ENCODE measurements around the gene COL19A1.

Gene COL19A1

DNA sequence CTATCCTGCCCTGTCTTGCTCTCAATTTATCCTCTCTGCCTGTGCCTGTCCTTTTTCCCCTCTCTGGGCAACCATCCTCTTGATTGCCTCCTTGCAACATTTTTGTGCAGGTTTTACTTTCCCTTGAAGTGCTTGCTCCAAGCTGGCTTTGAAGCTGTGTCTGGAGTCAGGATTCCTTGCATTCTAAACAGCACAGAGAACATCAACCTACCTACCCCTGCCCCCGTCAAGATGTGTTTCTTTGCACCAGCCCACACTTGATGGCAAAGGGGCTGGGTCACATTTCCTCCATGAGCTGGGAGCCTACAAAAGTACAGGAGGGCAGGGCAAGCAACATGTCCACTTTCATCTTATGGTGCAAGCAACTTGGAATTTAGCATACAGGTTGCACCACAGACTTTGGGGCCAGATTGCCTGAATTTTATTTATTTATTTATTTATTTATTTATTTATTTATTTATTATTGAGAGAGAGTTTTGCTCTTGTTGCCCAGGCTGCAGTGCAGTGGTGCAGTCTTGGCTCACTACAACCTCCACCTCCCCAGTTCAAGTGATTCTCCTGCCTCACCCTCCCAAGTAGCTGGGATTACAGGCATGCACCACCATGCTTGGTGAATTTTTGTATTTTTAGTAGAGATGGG, 206.3 kb downstream of the COL19A1 start:
- no peak for DNase-seq

DNA sequence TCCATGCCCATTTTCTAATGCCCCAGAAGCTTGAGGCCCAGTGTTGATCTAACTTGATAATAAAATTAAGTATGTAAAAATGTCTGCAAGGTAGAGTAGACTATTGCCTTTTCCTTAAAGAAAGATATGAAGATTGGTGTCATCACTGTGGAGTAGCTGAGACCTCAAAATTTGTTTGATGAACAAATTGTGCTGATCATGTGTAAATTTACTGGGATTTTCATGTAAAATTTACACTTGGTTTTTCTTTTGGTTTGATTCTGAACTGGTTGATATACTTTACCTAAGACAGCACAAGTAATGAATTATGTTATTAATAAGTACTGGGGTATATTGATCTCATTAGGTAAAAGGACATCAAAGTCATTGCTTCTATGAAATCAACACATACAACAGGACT, 207.3 kb downstream of the COL19A1 start:
- no peak for DNase-seq

DNA sequence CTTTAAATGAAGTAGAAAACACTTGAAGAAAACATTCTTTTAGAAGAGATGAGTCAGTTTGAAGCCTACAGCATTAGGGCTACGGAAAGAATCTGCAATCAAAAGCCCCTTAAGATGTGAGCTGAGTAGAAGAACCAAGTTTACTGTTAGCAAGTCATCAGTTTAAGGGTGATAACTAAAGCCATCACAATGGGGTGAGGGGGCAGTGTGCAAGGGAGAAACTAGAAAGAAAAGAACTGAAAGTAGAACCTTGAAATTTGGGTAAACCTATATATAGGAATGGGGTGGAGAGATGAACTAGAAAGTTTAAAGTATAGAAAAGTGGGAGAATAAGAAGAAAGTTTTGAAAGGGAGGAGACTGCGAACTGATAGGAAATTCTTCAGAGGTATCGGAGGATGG, 212.9 kb downstream of the COL19A1 start:
- DNase-seq: no peak

DNA sequence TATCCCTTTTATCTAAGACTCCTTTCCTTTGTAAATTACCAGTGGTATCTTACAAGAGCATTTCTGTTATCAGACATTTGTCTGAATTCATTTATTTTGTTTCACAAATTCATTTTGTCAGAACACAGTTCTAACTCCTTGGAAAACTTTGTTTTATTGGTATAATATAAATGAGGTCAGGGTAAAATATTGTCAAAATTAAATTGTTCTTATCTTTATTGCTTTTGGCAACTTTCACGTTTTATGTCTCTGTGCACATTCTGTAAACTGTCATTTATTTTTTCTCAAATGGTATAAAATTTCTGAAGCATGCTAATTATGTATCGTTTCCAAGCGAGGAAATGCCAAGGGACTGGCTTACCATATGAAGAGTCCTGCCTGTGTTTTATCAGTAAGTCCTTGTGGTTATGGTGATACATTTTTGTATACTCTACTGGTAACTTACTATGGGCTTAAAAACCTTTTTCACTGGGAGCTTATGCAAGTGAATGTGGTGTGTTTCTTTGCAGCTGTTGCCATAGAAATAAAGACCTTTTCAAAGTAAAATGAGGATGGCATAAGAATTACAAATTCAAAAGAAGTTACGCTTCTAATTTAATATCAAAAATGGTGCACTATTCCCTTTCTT, 214.2 kb downstream of the COL19A1 start:
- no peak for DNase-seq

DNA sequence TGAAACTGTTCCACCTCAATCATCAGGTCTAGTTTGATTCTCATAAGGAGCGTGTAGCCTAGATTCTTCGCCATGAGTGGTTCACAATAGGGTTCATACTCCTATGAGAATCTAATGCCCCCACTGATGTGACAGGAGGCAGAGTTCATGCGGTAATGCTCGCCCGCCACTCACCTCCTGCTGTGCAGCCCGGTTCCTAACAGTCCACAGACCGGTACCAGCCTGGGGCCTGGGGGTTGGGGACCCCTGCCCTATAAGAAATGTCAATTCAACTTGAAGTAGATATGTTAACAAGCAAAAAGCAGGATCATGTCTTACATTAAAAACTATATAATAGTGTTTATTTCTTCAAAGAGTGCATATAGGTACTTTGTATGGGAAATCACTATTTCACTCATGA, 216.5 kb downstream of the COL19A1 start:
- no peak for DNase-seq

DNA sequence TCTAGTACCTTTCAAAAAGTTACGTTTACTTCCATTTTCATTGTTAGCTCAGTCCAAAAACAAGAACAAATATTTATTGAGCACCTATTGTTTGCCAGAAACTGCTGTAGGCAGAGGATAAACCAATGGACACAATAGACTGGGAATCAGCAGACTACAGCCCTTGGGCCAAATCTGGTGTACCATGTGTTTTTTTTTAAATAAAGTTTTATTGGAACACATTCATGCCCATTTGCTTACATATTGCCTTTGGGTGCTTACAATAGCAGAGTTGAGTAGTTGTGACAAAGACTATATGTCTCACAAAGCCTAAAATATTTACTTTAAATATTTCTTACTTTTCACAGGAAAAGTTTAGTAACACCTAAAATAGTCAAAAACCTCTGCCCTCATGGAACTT, 220.4 kb downstream of the COL19A1 start:
- no peak for DNase-seq

DNA sequence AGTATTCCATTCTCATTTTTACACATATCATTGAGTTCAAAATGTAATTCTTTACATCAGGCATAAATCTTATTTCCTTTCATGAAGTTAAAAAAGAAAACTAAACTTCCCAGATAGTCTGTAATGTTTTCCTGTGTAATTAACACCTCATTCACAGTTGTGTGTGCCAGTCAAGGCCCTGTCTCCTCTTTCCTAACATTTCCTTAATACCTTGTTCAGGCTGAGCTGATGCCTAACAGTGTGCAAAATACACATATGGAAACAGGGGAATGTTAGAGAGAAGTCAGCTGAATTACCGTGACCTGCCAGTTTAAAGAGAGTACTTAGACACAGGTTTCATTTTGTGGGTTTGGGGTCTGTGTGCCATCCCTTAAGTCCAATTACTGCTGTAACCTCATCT, 227.8 kb downstream of the COL19A1 start:
- DNase-seq: no peak

DNA sequence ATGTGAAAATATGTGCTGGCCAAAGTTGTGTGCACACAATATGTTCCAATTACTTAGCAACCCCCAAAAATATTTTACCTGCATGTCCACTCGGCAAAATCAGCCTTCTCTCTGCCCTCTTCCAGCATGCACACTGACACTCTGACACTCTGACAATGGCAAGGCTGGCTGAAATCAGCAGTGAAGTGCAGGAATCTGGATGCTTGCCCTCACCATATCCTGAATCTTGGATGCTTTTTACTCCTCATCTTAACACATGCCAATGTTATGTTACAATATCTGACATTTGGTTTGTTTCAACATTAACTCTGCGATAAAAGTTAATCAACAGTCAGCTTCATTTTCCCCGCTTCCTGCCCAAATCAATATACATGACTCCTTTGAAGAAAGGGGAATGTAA, 233.4 kb downstream of the COL19A1 start:
- no peak for DNase-seq

DNA sequence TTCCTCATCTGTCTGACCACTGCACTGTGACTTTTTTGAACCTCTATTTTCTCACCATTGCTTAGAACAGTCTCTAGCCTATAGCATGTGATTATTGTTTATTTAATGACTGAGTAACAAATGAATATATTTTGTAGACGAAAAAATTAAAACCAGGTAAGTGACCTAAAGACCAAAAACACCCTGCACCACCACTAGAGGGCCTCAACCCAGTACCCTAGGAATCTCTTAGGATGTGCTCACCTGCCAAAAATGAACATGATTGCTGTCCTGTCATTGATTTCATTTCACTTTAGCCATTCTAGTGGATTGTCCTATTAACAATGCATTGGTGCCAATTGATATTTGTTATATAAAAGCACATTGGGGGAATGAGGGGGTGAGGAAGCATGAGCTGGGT, 237.4 kb downstream of the COL19A1 start:
- DNase-seq: peak; percentile 8

DNA sequence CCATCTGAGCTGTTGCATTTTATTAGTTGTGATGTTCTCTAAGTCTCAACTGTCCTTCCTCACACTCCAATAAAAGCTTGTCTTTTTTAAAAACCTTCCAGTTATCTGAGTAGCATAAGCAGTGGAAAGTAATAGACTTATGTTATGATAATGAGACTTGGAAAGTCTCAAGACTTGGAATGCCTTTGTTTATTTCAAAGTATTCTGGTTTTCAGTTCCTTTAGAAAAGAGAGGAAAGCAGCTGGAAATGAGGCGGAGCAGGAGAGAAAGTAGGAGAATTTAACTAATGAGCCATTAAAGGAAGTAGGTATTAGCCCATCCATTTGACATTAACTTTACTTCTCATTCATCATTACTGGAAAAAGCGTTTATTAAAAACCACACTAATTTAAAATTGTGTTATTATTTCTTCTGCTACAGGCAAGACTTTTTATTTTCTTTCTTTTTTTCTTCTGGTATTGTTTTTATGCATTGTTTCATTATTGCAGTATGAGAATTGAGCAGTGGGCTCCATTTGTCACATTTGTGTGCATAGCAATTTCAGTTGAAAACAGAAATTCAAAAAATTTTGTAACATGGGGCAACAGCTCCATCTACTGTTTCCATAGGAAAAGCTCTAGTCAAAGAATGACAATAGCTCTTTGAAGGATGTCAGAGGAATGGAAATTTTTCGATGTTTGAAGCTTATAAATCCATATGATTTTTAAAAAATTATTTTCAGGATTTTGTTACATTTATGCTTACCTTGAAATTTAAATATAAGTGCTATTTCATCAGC, 241.7 kb downstream of the COL19A1 start:
- DNase-seq: peak; percentile 55

DNA sequence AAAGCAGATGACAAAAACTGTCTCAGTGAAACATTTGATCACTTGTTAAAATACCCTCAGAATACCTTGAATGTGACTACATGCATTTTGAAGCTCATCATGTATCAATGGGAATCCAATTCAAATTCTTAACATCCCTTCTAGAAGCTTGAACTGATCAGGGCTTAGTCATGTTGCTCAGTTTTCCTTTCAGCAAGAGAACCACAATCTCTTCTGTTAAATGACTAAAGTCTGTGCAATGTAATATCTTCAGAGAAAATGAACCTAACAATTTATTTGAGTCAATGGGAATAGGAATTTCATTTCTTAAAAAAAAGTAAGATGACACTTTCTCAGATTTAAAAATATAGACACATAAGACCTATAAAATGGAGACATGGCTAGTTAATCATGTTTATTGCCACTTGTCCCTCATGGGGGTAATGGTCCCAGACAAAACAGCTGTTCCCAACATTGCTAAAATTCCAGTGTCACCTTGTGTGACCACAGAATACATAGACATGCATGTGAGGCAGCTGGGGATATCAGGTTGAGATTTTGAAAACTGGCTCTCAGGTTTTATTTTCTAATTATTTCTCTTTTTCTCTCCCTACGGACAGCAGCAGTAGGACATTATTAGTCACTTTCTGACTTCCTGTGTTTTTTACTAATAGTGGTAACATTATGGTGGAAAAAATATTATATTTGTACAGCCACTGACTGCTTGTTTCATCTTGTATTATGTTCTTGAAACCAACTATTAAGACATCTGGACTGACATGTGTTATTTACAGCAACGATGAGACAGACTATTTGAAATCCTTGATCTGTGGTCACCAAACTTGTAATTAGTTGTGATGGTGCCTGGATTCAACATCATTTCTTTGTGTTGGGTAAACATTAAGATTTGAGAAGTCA, 244.0 kb downstream of the COL19A1 start:
- DNase-seq: peak; percentile 62

DNA sequence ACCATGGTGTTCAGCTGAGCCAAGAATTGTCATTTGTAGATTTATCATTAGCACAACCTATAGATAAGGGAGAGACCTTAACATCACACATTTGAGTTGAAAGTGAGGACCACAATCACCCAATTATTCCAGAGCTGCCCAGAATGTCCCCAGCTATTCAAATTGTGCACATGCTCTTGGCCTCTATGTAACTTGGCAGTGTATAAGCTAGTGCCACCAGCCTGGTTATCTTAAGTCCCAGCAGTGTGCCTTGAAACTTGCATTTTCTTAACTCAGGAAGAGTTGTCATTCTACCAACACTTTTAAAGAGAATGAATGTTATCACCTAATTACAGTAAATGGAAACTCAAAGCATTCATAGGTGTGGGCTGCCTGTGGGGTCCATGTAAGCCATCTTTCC, 245.4 kb downstream of the COL19A1 start:
- no peak for DNase-seq

DNA sequence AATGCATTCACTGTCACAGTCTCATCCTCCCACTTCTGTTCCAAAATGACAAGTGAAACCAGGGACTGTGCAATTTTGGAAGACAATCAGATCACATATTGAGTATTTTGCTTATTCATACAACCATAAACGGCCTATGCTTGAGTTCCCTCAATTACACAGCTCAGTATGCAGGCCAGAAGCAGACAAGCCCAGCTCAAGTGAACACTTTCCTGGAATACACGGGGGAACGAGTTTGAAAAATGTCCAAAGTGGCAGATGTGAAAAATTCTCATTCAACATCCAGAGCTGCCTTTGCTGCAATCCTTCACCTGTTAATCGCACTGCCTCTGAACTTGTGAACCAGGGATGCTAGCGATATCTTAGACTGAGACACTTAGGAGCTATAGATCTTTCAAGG, 246.4 kb downstream of the COL19A1 start:
- peak; percentile 80 for DNase-seq

DNA sequence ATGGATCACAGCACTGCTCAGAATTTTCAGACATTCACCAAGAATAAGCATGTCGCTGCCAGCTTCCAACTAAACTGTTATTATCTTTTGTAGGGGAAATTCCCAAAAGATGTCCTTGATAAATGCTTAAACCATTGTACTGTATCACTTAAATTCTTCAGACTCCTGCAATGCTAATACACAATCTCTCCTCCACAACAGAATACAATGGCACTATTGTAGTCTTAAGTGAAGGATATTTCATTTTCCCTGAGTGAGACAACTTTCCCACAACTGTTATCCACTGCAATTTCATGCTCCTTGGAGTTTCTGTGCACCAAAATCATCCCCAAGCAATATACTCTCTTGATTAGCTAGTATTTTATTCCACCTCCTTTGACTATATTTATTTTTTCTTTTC, 246.8 kb downstream of the COL19A1 start:
- no peak for DNase-seq

DNA sequence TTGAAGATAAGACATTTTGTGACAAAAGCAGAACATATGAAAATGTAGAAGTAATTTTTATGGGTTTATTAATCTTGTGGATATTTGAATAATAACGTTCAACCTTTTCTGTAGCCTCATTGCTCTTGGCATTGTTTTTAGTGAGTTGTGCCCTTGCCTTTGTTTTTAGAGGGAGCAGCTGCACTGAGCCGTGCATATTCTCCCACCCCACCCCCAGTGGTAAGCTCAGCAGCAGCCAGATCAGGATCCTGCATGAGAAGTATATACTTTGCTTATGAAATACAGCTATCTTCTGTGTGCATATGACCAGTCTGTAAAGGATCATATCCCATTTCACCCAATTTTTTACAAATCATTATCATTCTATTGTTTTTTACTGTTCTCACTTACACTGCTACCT, 252.3 kb downstream of the COL19A1 start:
- DNase-seq: no peak

DNA sequence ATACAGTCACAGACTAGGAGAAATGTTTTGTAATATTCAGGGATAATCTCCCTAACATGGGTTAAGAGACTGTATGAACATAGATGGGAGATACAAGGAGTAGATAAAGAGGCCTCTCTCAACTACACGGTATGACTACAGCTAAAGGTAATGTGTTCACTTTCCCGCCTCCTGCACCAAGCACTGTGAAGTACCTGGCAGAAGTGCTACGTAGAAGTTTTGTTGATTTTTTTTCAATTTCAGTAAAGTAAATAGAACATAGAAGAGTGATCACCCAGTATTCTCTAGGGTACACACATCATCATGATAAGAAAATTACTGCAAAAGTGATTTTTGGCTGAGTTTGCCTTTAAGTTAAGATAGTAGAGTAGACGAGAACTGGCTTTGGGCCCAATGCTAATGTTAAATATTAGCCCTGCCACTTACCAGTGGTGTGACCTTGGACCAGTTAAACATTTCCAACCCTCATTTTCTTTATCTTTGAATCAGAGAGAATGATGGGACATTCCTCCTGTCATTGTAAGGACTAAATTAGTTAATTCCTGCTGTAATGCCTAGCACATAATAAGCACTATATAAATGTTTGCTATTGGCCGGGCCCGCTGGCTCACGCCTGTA, 253.0 kb downstream of the COL19A1 start:
- no peak for DNase-seq

DNA sequence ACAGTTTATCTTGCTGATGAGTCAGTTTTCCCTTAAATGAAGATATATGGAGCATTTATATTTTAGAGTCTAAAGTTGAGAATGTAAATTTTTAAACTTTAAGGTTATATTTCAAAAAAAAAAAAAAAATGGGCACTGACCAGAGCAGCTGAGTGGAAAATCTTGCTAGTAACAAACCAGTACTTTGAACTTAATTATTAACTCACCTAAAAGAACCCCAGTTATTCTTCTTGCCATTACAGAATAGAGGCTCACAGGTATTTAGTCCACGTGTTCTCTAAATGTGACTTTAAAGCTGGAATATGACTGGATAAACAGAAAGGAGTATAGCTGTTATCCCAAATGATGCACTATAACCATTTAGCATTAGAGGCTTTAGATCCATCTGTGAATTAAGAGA, 258.1 kb downstream of the COL19A1 start:
- DNase-seq: no peak

DNA sequence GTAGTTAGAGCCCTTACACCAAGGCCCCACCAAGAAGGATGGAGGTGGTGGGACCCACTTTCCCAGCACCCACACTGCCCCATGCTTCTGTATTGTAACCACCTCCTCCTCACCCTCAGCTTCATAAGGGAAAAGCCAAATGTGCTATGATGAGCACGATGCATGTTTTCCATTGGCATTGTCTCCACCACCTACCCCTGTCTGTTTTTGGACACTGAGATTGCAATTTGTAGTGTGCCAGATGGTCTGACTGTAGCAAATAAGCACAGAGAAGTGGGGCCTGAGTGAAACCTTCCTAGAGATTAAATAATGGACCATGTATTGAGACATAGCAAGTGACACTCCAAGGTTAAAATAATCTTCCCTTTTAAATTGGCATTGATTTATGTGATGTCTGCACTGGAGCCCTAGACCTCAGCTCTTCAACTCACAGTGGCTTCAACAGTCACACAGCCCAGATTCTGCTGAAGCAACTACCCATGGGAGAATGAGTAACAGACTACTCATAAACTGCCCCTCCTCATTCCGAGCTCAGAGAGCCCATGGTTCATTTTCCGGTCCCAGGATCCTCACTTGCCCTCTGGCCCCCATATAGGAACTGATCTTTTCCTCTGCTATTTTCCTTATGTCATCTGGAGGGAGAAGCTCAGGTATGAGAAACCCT, 258.7 kb downstream of the COL19A1 start:
- DNase-seq: peak; percentile 66

DNA sequence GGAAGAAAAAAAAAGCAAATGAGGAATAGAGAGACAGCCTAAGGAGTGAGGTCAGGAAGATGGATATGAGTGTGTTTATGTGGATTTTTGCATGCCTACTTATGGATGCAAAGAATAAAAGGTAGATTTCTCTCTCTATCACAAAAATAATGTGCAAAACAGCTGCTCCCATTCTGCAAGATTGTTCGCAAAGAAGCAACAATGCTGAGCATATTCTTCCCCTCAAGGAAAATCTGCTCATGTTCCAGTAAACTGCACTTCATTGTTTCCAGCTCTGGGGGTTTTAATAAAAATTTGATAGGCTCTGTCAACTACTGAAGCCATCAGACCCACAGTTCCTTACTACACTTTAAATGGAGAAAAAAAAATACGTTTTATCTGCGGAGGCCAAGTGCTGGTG, 259.2 kb downstream of the COL19A1 start:
- DNase-seq: no peak

DNA sequence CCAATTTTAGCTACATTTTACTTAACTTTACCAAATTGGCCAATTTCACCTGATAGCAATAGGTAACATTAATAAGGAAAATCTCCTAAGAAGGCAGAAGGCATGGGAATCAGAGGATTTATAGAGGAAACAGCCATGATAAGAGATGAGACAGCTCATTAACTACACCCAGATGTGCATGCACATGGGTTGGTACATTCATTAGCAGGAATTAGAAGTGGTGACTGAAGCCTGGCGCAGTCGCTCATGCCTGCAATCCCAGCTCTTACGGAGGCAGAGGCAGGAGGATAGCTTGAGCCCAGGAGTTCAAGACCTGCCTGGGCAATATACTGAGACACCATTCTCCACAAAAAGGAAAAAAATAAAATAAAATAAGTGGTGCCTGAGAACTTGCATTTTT, 263.0 kb downstream of the COL19A1 start:
- DNase-seq: no peak

DNA sequence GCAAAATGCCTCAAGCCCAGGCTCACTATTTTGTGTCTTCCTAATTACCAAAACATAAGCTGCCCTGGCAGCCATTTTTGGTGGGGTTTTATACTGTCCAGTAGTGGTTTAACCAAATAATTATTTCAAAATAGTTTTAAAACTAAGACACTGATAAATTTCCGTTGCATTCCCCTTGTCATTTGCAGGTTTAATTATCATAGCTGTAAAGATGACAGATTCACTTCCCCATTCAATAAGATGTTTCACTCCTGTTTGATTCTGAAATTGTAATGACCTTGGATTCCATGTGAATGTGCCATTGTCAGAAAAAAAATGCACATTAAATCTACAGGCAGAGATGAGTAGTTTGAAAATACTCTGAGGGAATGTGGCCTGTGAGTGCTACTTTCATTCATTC, 264.5 kb downstream of the COL19A1 start:
- no peak for DNase-seq

DNA sequence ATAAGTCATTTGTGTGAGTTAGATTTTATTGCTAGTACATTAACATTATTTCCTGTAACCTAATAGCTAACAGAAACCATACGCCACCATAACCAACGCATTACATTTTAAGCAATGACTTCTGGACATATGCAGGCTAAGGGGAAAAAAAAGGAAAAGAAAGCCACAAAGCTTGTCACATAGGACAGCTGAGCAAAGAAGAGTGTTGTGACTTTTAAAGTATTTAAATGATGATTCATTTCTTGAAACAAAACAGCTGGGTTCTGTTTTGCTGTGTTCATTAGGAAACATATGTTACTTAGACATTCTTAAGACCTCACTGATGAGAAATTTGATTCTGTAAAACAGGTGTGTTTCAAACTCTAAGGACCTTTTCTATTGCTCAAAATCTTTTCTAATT, 265.2 kb downstream of the COL19A1 start:
- no peak for DNase-seq
